ENCODE measurements around the gene CCDC82. TPM values are rescaled to one million over a fixed set of nuclear protein-coding genes. Genes with fewer than 3 reads are reported as not detected.

CCDC82 gene
- total and polyA plus RNA-seq, 12 donors, result 9.1 to 33.7 (median 13.1) TPM

DNA sequence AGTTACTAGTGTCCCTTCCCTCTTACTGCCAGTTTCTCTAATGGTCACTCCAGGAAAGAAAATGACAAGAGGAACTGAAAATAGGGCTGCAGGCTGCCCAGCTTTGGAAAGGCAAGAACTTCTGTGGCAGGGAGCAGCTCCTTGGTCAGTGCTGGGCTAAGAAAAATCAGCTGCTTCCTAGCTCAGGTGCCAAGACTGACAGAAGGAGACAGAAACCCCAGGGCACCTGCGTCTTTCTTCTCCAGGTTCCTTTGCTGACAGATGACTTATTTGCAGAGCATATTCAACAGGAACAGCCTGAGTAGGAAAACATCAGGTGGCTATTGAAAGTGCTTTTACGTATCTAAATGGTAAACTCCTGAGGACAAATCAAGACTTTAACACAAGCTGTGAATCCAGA is 72.1 kb downstream of the CCDC82 start:
- H3K27ac ChIP-seq, result peak overlapping the region in 5 of 10 donors; percentile 4 to 60 (median 7)
- ATAC-seq, result peak in 1 of 8 donors; percentile 21
- 60 to 69% methylated on average over 2 of the region's 2 CpGs for WGBS, 2 donors

DNA sequence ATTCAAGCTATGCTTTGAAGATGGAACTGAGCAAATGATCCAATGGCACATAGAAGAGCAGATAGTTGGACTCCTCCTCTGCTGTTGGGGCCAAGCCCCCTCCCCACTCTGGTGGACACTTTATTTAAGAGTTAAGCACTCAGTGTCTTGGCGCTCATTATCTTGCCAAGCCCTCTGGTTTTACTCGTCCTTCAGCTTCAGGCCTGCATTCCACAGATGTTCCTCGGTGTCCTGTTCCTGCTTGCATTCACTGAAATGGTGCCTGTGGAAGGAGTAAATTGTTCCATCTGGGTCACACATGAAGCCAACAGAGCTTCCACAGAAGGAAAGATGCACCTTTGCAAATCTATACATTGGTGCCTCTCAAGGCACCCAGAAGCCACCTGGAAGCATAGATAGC is 72.8 kb downstream of the CCDC82 start:
- peak overlapping the region in 2 of 10 donors; percentile 4 to 7 for H3K27ac ChIP-seq
- DNase-seq (no peak), ATAC-seq (no peak)
- WGBS, 2 donors, result 34 to 62% methylated on average over 3 of the region's 3 CpGs
- intact Hi-C loops (cut with DNase I), result no loop called here
- no peaks in the 10 kb centered on the region for H3K9me3 ChIP-seq
- no peaks in the 10 kb centered on the region for H3K27me3 ChIP-seq
- H3K36me3 ChIP-seq, result peaks cover 0 to 4% (median 0%) of the 10 kb centered on the region in 9 donors
- TF ChIP-seq, protein P1, sequence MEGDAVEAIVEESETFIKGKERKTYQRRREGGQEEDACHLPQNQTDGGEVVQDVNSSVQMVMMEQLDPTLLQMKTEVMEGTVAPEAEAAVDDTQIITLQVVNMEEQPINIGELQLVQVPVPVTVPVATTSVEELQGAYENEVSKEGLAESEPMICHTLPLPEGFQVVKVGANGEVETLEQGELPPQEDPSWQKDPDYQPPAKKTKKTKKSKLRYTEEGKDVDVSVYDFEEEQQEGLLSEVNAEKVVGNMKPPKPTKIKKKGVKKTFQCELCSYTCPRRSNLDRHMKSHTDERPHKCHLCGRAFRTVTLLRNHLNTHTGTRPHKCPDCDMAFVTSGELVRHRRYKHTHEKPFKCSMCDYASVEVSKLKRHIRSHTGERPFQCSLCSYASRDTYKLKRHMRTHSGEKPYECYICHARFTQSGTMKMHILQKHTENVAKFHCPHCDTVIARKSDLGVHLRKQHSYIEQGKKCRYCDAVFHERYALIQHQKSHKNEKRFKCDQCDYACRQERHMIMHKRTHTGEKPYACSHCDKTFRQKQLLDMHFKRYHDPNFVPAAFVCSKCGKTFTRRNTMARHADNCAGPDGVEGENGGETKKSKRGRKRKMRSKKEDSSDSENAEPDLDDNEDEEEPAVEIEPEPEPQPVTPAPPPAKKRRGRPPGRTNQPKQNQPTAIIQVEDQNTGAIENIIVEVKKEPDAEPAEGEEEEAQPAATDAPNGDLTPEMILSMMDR (IDR thresholded peaks at IDR 0.05), result no peak
- no peak overlapping the region for H3K4me3 ChIP-seq
- peaks cover 11 to 89% (median 66%) of the 10 kb centered on the region in 9 donors for H3K4me1 ChIP-seq

More for the DNA sequence above, 72.1 kb downstream of the CCDC82 start:
- Histone ChIP-seq H3K27me3 (no peaks in the 10 kb centered on the region), H3K4me1 (peaks cover 11 to 87% (median 62%) of the 10 kb centered on the region in 9 donors), H3K36me3 (peaks cover 0 to 4% (median 0%) of the 10 kb centered on the region in 9 donors), H3K9me3 (no peaks in the 10 kb centered on the region), H3K4me3 (no peak overlapping the region)
- DNase-seq, result no peak
- intact Hi-C loops (cut with DNase I), result no loop called here
- TF ChIP-seq, protein P1 (IDR thresholded peaks at IDR 0.05), result no peak

DNA sequence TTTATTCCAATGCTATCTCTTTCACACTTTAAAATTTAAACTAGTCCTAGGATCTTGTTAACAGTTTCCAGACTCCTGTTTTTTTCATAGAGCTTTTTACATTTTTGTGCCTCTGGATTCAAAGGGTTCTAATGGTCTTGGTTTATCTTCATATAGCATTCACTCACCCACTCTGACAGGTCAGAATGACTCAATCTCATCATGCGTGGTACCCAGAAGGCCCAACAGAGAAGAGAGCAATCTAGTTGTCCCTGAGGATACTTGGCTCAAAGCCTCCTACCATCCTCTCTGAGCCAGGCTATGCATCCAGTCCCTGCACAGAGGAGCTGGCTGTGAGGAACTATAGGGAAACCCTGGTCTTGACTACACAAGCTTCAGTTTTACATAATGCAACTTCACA is 74.2 kb downstream of the CCDC82 start:
- H3K4me3 ChIP-seq, result no peak overlapping the region
- ATAC-seq (no peak), DNase-seq (no peak)
- H3K36me3 ChIP-seq, result peaks cover 0 to 4% (median 0%) of the 10 kb centered on the region in 9 donors
- intact Hi-C loops (cut with DNase I), result no loop called here
- TF ChIP-seq, protein P1 (IDR thresholded peaks at IDR 0.05), result no peak
- peaks cover 11 to 97% (median 72%) of the 10 kb centered on the region in 9 donors for H3K4me1 ChIP-seq
- 82 to 85% methylated on average over 1 of the region's 1 CpG for WGBS, 2 donors
- no peaks in the 10 kb centered on the region for H3K9me3 ChIP-seq
- no peaks in the 10 kb centered on the region for H3K27me3 ChIP-seq
- H3K27ac ChIP-seq, result peak overlapping the region in 5 of 10 donors; percentile 31 to 77 (median 77)

DNA sequence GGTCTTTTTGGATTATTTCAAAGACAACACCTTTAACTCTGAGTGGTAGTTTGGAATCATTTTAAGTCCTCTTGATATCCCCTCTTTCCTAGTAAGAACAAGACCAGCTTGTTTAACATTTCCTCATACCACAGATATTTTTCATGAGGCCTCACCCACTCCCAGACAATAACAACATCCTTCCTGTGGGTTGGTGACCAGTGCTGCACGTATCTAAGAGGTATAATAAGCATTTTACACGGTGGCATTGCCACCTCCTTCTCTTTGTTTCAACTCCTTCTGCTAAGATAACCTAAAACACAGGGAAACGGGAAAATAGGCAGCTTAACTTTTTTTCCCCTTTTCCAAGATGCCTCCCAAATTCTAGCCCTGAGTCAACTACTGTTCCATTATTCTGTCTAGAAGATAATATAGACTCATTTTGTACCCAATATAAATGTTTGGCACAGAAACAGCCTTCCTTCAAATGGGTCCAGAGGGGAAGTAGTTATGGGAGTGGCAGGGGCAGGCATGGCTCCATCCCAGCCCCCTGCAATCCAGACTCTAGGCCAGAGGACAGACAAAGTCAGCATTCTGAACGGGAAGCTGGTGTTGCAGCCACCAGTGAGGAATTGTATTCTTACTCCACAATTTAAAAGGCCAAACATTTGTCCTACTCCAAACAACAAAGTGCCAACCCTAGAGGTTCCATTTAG is 75.2 kb downstream of the CCDC82 start:
- DNase-seq, result peak in 1 of 2 donors; percentile 23
- TF ChIP-seq, protein P1 (IDR thresholded peaks at IDR 0.05), result no peak
- Histone ChIP-seq H3K4me1 (peaks cover 11 to 97% (median 72%) of the 10 kb centered on the region in 9 donors), H3K27me3 (no peaks in the 10 kb centered on the region), H3K27ac (peak overlapping the region in 9 of 10 donors; percentile 25 to 77 (median 65)), H3K4me3 (no peak overlapping the region), H3K36me3 (peaks cover 0 to 4% (median 0%) of the 10 kb centered on the region in 9 donors), H3K9me3 (no peaks in the 10 kb centered on the region)
- intact Hi-C loops (cut with DNase I), result no loop called here
- WGBS, 2 donors, result 44 to 56% methylated on average over 4 of the region's 4 CpGs
- peak in 7 of 8 donors; percentile 26 to 86 (median 60) for ATAC-seq

Data from heart right ventricle (tissue), 16 donors.